ENCODE results near the gene SYNJ2BP.

The SYNJ2BP gene

DNA sequence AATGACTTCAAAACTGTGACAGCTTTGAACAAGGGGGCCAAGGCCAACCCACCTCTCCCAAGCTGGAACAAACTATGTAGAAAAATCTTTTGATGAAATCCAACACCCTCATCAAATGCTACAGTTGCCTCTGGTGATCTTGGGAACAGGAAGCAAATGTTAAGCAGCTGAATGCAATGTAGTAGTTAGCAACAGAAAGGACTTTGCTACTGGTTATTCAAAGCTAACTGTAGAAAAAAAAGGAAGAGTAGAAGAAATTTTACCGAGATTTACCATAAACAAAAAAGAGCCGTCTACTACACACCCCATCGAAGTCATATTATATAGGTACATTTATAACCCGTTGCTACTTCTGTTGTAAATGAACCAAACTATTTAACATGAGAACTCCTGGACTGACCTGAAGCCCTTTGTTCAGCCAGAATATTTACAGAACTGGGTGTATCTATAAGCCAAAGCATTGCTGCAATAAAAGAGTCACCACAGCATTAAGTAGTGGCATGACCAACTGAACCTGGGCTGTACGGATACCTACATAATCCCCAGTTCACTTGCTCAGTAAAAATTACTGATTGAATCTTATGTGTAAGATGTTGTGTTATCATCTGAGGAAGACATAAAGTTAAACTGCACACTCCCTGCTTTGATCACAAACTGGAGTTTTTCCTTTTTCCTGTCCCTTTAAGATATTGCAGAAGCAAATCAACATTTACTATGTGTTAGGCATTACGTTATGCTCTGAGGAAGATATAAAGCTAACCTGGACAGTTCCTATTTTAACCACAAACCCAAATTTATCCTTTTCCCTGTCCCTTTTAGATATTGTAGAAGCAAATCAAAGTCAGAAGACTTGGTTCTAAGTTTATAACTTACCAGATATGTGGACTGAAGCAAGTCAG lies 25.1 kb downstream of the SYNJ2BP start:
- no peak for DNase-seq

DNA sequence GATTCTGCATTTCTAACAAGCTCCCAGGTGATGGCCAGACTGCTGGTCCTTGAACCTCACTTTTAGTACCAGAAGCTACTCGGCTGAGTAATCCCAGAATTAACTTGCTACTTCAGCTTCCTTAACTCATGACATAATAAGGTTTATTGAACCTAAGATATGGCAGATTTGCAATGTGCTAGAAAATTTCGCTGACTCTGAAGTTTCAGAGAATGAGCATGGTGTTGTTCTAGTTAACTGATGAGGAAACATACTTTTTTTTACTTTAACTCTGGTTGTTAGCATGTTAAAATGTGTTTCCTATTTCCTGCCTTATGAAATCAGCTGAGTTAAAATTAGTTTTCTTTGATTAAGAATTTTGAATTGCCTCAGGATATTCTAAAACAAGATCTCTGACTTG lies 34.4 kb downstream of the SYNJ2BP start:
- DNase-seq, result no peak

DNA sequence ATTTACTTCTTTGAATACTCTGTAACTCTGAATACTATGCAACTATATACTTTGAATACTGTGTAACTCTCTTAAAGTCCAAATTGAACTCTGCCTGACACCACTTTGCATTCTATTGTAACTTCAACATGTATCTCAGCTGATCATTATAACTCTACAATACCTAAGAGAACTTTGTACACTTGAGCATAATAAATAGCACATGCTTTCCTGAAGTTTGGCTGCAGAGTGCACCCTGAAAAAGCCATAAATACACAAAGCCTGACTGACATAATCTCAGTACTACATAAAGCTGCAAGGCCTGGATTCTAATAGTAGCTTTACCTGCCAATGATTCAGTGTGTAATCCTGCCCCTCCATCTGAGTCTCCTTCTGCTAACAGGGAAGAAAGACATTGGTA lies 36.1 kb downstream of the SYNJ2BP start:
- no peak for DNase-seq

DNA sequence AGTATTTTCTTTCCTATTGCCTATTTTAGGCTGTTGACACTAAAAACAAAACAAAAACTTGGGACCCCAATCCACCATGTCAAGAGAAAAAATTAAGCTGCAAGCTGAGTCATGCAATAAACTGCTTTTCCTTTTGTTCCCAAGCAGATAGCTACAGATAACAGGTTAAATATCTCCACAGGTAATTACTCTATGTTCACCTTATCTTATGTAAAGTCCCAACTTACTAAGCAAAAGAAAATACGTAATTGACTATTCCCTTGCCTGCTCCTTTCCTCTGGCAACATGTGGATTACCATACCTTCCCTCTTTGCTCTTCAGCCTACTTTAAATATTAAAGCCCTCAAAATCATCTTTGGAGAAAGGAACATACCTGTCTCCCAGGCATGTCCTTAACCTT lies 38.2 kb downstream of the SYNJ2BP start:
- no peak for DNase-seq

Data from NCI-H2227 treated with DMSO at 0.1 percent for 48 hours (cell line).